Measurements from ENCODE around the gene FAM170B. TPM values are rescaled to one million over a fixed set of nuclear protein-coding genes. Genes with fewer than 3 reads are reported as not detected.

FAM170B gene
- total RNA-seq, 1 experiment from 2014 or later: not detected

DNA sequence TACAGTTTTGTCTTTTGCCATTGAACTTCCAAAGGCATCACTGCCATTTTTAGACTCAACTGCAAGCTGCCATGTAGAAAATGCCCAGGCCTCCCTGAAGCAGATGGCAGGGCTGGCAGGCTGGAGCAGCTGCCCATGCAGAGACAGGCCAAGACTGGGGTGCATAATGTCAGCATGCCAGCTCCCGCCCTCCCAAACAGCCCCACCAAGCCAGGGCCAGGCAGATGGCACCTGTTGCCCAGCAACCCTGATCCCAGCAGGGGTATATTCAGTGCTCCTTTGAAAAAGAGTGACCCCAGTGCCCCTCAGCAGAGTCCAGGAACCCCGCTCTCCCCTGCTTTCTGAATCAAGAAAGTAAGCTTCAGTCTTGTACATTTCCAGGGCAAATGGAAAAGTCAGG, 51.1 kb downstream of the FAM170B start:
- no peak for DNase-seq (ENCODE audit: extremely low read depth, low read depth)

DNA sequence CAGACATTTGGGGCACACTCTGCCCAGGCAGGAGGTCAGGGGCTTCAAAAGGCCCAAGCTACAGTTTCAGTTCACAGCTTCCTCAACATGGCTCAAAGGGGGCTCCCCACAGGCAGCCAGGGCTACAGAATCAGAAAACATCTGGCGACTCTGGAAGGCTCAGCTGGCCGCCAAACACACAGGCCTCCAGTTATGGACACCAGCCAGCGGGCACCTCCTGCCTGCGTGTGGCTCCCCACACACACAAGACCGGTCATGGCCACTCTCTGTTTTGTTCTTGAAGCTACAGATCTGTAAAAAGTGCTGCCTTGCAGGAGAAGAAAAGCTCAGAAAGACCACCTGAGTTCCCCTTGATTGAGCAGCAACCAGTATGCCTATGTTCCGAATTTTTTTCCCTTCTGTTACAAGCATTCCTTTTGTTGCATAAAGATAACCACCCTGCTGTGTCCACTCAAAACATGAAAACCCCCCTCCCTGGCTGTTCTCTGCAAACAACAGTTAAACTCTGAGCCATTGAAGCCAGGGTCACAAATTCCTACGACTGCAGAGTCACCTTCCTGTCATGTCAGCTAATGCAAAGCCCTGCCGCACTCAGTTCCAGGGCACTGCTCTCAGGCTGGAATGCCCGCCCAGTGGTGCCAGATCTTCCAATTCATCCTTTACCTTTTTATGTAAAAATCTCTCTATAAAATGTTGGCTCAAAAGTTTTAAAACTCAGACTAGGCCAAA, 52.1 kb downstream of the FAM170B start:
- no peak for DNase-seq (ENCODE audit: extremely low read depth, low read depth)

Other genes starting within 250 kb of the FAM170B start
- not detected in 2 replicates for gene LRRC18, start 194.2 kb downstream of the FAM170B start, total RNA-seq (2014; rRNA removed; shearing (Covaris generic))
- gene VSTM4, start 18.5 kb downstream of the FAM170B start, total RNA-seq (2014; rRNA removed; shearing (Covaris generic)): not detected in 2 replicates
- not detected in 2 replicates for gene TMEM273, start 54.4 kb upstream of the FAM170B start, total RNA-seq (2014; rRNA removed; shearing (Covaris generic))
- not detected in 2 replicates for gene C10orf71, start 165.1 kb upstream of the FAM170B start, total RNA-seq (2014; rRNA removed; shearing (Covaris generic))

All from NCI-H460 (cell line).